Astrocyte (in vitro differentiated cells and primary cell): ENCODE data around the gene VASP. TPM values are rescaled to one million over a fixed set of nuclear protein-coding genes. Genes with fewer than 3 reads are reported as not detected.

Experiments used
- DNase-seq: peaks from one replicate; pipeline ENCODE4 v3.0.0-alpha.2; 2010; ENCODE audit warnings: low read depth
- FAIRE-seq: peaks from 2 replicates; lab custom pipeline; 2011; peaks lifted over from hg19 to GRCh38; lab: Jason Lieb, UNC
- H2AFZ ChIP-seq: 2 replicates; pipeline ENCODE4 v1.6.0; 2012; ENCODE audit warnings: low read depth, low read length, inconsistent platforms
- H3K27ac ChIP-seq: 2 replicates; pipeline ENCODE4 v1.5.1; 2011; ENCODE audit warnings: low read depth, low read length, inconsistent platforms
- H3K27me3 ChIP-seq: 2 replicates; pipeline ENCODE4 v1.6.0; 2011; ENCODE audit warnings: low read length, inconsistent platforms; ENCODE audit not compliant: insufficient read depth
- H3K36me3 ChIP-seq: 2 replicates; pipeline ENCODE4 v1.5.1; 2011; ENCODE audit warnings: low read length, inconsistent platforms; ENCODE audit not compliant: insufficient read depth
- H3K4me1 ChIP-seq: 2 replicates; pipeline ENCODE4 v1.5.1; 2011; ENCODE audit warnings: low read length, inconsistent platforms; ENCODE audit not compliant: insufficient read depth
- H3K4me2 ChIP-seq: 2 replicates; pipeline ENCODE4 v1.6.0; 2012; ENCODE audit warnings: low read length, inconsistent platforms
- H3K4me3 ChIP-seq: 2 replicates; pipeline ENCODE4 v1.5.1; 2011; ENCODE audit warnings: low read depth, mild to moderate bottlenecking, low read length, inconsistent platforms; ENCODE audit not compliant: insufficient read depth
- H3K79me2 ChIP-seq: 2 replicates; pipeline ENCODE4 v1.6.0; 2012; ENCODE audit warnings: mild to moderate bottlenecking, low read length, inconsistent platforms; ENCODE audit not compliant: insufficient read depth
- H3K9ac ChIP-seq: 2 replicates; pipeline ENCODE4 v1.6.0; 2012; ENCODE audit warnings: mild to moderate bottlenecking, low read length, inconsistent platforms
- H3K9me3 ChIP-seq: 2 replicates; pipeline ENCODE4 v1.5.1; 2012; ENCODE audit warnings: low read depth, mild to moderate bottlenecking, low read length, inconsistent platforms; ENCODE audit not compliant: insufficient read depth
- H4K20me1 ChIP-seq: 2 replicates; pipeline ENCODE4 v1.6.0; 2012; ENCODE audit warnings: low read length, inconsistent platforms; ENCODE audit not compliant: insufficient read depth
- H3K27ac Mint-ChIP-seq: one replicate; pipeline ENCODE4 v1.8.0; 2021; ENCODE audit warnings: mild to moderate bottlenecking, mixed read lengths; ENCODE audit not compliant: unreplicated experiment
- H3K27me3 Mint-ChIP-seq: one replicate; pipeline ENCODE4 v1.8.0; 2021; ENCODE audit warnings: low read depth, mixed read lengths; ENCODE audit not compliant: unreplicated experiment
- H3K36me3 Mint-ChIP-seq: one replicate; pipeline ENCODE4 v1.8.0; 2021; ENCODE audit warnings: low read depth, mixed read lengths; ENCODE audit not compliant: unreplicated experiment
- H3K4me1 Mint-ChIP-seq: one replicate; pipeline ENCODE4 v1.8.0; 2021; ENCODE audit warnings: low read depth, mixed read lengths; ENCODE audit not compliant: unreplicated experiment
- H3K4me3 Mint-ChIP-seq: one replicate; pipeline ENCODE4 v1.8.0; 2021; ENCODE audit warnings: mild to moderate bottlenecking, moderate library complexity, mixed read lengths; ENCODE audit not compliant: unreplicated experiment
- H3K9me3 Mint-ChIP-seq: one replicate; pipeline ENCODE4 v1.8.0; 2021; ENCODE audit warnings: mild to moderate bottlenecking, mixed read lengths; ENCODE audit not compliant: unreplicated experiment
- EZH2 ChIP-seq: IDR thresholded peaks from 2 replicates; pipeline ENCODE4 v1.6.1; 2012; ENCODE audit warnings: mild to moderate bottlenecking, low read length, inconsistent platforms; ENCODE audit not compliant: insufficient read depth
- total RNA-seq: library from RNA; stranded (reverse); gene quantifications from 2 replicates; pipeline ENCODE4 v1.2.1, GENCODE V29; 2021
- TF ChIP-seq, protein P1 (sequence below): IDR thresholded peaks from 2 replicates; pipeline ENCODE4 v1.5.1; 2011; ENCODE audit warnings: low read depth, mild to moderate bottlenecking, inconsistent platforms, low read length, moderate library complexity; ENCODE audit not compliant: insufficient read depth

VASP gene
- total RNA-seq, 1 donor from 2014 or later = 222 TPM

DNA sequence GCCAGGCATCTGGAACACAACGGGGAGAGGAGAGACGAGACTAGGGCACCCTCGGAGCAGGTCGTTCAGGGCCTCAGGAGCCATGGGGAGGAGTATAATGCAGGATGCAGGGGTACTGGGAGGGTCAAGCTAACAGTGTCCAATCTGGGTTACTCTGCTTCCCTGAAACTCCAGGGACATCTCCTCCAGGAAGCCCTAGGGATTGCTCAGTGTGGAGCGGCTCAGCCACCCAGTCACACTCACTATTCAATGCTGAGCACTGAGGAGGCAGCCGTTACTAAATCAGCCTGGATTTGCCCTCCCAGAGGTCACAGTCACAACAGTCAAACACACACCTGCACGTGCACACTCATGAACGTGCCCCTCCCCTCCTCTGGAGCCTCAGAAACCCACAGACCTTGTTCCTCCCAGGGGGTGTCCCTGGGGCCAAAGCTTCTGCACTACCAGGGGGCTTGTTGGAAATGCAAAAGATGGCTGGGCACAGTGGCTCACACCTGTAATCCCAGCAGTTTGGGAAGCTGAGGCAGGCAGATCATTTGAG lies 46.4 kb upstream of the VASP start:
- no peaks in the 10 kb centered on the region for H3K9me3 Mint-ChIP-seq
- no peak overlapping the region for H3K4me2 ChIP-seq
- H3K4me1 Mint-ChIP-seq = peaks cover 4% of the 10 kb centered on the region
- H3K9ac ChIP-seq = no peak overlapping the region
- H3K4me3 ChIP-seq = no peak overlapping the region
- TF ChIP-seq, protein P1, sequence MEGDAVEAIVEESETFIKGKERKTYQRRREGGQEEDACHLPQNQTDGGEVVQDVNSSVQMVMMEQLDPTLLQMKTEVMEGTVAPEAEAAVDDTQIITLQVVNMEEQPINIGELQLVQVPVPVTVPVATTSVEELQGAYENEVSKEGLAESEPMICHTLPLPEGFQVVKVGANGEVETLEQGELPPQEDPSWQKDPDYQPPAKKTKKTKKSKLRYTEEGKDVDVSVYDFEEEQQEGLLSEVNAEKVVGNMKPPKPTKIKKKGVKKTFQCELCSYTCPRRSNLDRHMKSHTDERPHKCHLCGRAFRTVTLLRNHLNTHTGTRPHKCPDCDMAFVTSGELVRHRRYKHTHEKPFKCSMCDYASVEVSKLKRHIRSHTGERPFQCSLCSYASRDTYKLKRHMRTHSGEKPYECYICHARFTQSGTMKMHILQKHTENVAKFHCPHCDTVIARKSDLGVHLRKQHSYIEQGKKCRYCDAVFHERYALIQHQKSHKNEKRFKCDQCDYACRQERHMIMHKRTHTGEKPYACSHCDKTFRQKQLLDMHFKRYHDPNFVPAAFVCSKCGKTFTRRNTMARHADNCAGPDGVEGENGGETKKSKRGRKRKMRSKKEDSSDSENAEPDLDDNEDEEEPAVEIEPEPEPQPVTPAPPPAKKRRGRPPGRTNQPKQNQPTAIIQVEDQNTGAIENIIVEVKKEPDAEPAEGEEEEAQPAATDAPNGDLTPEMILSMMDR = no peak
- no peak for TF ChIP-seq EZH2
- H3K36me3 Mint-ChIP-seq = no peaks in the 10 kb centered on the region
- H3K79me2 ChIP-seq = no peaks in the 10 kb centered on the region
- H3K36me3 ChIP-seq = no peaks in the 10 kb centered on the region
- H3K4me3 Mint-ChIP-seq = no peak overlapping the region
- no peaks in the 10 kb centered on the region for H3K9me3 ChIP-seq
- H3K27ac Mint-ChIP-seq = no peak overlapping the region
- H4K20me1 ChIP-seq = no peaks in the 10 kb centered on the region
- peaks cover 5% of the 10 kb centered on the region for H3K4me1 ChIP-seq
- H3K27me3 Mint-ChIP-seq = peaks cover 4% of the 10 kb centered on the region
- FAIRE-seq (no peak), DNase-seq (no peak)
- no peak overlapping the region for H2AFZ ChIP-seq
- no peaks in the 10 kb centered on the region for H3K27me3 ChIP-seq
- no peak overlapping the region for H3K27ac ChIP-seq

DNA sequence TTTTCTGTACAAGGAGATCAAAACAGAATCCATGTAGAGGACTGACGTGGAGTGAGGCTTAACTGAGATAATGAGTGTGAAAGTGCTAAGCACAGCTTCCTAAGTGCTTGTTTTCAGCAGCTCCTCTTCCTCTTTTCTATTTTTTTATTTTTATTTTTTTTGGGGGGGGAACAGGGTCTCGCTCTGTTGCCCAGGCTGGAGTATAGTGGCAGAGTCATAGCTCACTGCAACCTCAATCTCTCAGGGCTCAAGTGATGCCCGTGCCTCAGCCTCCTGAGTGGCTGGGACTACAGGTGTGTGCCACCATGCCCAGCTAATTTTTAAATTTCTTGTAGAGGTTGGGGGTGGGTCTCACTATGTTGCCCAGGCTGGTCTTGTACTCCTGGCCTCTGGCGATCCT lies 45.1 kb upstream of the VASP start:
- DNase-seq = no peak
- no peak overlapping the region for H3K4me3 Mint-ChIP-seq
- H3K36me3 Mint-ChIP-seq = no peaks in the 10 kb centered on the region
- no peak overlapping the region for H3K4me3 ChIP-seq
- no peaks in the 10 kb centered on the region for H3K9me3 ChIP-seq
- H3K27ac ChIP-seq = no peak overlapping the region
- no peaks in the 10 kb centered on the region for H4K20me1 ChIP-seq
- no peak overlapping the region for H2AFZ ChIP-seq
- no peaks in the 10 kb centered on the region for H3K27me3 ChIP-seq
- H3K36me3 ChIP-seq = no peaks in the 10 kb centered on the region
- no peaks in the 10 kb centered on the region for H3K4me1 Mint-ChIP-seq
- FAIRE-seq = no peak
- peaks cover 2% of the 10 kb centered on the region for H3K4me1 ChIP-seq
- H3K27me3 Mint-ChIP-seq = peaks cover 4% of the 10 kb centered on the region
- H3K9me3 Mint-ChIP-seq = no peaks in the 10 kb centered on the region
- H3K79me2 ChIP-seq = no peaks in the 10 kb centered on the region
- H3K9ac ChIP-seq = no peak overlapping the region
- H3K4me2 ChIP-seq = no peak overlapping the region
- no peak overlapping the region for H3K27ac Mint-ChIP-seq
- TF ChIP-seq EZH2 = no peak
- TF ChIP-seq, protein P1 = no peak

DNA sequence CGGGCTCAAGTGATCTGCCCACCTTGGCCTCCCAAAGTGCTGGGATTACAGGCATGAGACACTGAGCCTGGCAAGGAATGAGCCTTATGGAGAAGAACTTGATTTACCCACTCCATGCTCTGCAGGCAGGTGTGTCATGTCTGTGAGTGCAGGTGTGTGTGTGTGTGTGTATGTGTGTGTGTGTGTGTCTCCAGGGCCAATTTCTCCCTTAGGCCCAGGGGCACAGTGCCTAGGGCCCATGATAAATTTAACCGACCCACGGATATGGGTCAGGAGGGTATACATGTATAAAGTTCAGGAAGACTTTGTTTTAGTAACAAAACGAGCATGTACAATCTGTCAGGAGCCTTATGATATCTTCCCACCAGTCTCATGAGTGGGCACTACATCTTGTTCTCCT lies 44.0 kb upstream of the VASP start:
- H3K4me3 Mint-ChIP-seq = no peak overlapping the region
- no peak overlapping the region for H3K9ac ChIP-seq
- H3K27ac Mint-ChIP-seq = no peak overlapping the region
- H3K9me3 ChIP-seq = no peaks in the 10 kb centered on the region
- no peak overlapping the region for H2AFZ ChIP-seq
- FAIRE-seq (no peak), DNase-seq (no peak)
- no peaks in the 10 kb centered on the region for H3K36me3 ChIP-seq
- H3K79me2 ChIP-seq = no peaks in the 10 kb centered on the region
- no peak overlapping the region for H3K4me3 ChIP-seq
- H3K36me3 Mint-ChIP-seq = no peaks in the 10 kb centered on the region
- no peaks in the 10 kb centered on the region for H3K4me1 Mint-ChIP-seq
- no peak overlapping the region for H3K4me2 ChIP-seq
- H3K27me3 Mint-ChIP-seq = peaks cover 4% of the 10 kb centered on the region
- peaks cover 3% of the 10 kb centered on the region for H4K20me1 ChIP-seq
- H3K9me3 Mint-ChIP-seq = no peaks in the 10 kb centered on the region
- no peak for TF ChIP-seq EZH2
- TF ChIP-seq, protein P1 = no peak
- H3K27me3 ChIP-seq = no peaks in the 10 kb centered on the region
- peaks cover 8% of the 10 kb centered on the region for H3K4me1 ChIP-seq
- H3K27ac ChIP-seq = no peak overlapping the region
